ENCODE data around the gene IZUMO4.
A peak's percentile ranks its signal among the peaks of the same experiment; 100 is the strongest.

Gene IZUMO4

GRCh38 chr19:2096480-2097202 lies at the start of gene IZUMO4:
TSS of gene IZUMO4 (plus strand) at chr19:2096915. CDS start at chr19:2096946, 31 bp downstream.
- peak; percentile 96 for DNase-seq (ENCODE audit: low spot score)

DNA sequence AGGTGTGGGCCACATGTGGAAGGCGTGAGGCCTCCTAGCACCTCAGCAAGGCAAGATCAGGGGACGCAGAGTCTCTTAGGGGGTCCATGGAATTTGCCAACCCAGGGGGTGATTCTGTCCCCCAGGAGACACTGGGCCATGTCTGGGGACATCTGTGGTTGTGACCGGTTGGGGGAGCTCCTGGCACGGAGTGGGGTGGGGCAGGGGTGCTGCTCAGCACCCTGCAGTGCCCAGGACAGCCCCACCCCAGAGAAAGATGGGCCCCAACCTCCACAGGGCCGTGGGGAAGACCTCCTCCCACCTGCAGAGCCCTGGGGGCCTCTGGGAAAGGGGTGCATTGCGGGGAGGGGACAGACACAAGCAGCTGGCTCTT lies 49.7 kb upstream of the IZUMO4 start:
- DNase-seq (ENCODE audit: low spot score) = peak; percentile 16

GRCh38 chr19:2047449-2048103 lies 49.1 kb upstream of the IZUMO4 start:
- no peak for DNase-seq (ENCODE audit: low spot score)

DNA sequence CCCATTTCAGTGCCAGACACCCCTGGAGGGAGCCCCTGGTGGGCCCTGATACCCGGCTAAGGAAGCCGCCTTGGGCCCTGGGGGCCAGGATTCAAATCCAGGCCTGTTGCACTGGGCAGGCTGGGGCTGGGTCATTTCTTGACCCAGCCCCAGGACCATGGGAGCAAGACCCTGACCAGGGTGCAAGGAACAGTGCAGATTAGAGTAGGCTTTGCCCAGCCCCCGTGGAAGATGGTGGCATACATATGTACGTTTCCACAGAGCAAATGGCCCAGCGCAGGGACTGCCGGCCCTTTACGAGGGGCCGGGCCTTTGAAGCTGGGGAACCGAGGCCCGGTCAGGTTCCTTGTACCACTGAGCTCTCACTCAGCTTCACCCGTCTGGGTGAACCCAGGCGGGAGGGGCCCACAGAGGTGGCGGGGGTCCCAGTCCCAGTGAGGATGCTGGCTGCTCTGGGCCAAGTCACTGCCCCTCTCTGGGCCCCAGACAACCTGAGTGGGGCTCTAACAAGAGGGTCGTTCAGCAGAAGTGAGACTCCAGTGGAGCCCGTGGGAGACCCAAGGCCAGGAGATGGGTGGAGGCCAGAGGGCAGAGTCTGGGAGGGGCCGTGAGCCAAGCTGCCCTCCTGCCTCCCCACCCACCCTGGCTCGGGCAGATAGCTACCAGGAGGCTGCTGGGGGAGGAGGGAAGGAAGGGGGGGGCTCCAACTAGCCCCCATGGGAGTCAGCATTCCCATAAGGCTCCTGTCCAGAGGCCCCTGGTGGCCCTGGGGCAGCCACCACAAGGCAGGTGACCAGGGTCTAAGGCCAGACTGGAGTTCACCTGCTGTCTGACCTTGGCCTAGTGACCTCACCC lies 48.4 kb upstream of the IZUMO4 start:
- no peak for DNase-seq (ENCODE audit: low spot score)

- peak; percentile 20 for DNase-seq (ENCODE audit: low spot score)
Observed at GRCh38 chr19:2048959-2049740, 47.6 kb upstream of the IZUMO4 start.

GRCh38 chr19:2049741-2050348 lies 46.9 kb upstream of the IZUMO4 start:
- peak; percentile 84 for DNase-seq (ENCODE audit: low spot score)

DNA sequence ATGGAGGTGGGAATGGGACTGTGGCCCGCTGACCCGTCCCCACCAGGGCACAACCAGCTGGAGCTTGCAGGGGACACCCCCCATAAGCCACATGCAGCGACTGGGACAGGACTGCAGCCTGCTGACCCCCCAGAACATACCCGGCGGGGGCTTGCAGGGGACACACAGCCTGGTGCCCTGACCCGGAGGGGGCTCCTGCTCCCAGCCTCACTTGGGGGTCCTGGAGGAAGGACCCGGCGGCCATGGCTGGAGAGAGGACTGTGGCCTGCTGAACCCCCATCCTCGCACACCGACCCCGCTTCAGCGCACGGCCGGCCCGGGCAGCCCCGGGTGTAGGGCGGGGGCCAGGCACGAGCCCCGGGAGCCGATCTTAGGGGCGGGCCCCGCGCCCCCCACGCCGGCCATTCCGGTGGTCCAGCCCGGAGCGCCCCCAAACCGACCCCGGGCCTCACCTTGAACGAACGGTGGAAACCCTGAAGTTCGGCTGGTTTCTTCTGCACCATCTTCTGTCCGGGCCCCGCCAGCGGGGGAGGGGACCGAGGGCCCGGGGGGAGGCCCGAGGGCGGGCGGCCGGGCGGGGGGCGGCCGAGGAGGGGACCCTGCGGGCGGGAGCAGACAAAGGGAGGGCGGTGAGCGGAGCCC lies 46.2 kb upstream of the IZUMO4 start:
- DNase-seq (ENCODE audit: low spot score) = peak; percentile 53

DNA sequence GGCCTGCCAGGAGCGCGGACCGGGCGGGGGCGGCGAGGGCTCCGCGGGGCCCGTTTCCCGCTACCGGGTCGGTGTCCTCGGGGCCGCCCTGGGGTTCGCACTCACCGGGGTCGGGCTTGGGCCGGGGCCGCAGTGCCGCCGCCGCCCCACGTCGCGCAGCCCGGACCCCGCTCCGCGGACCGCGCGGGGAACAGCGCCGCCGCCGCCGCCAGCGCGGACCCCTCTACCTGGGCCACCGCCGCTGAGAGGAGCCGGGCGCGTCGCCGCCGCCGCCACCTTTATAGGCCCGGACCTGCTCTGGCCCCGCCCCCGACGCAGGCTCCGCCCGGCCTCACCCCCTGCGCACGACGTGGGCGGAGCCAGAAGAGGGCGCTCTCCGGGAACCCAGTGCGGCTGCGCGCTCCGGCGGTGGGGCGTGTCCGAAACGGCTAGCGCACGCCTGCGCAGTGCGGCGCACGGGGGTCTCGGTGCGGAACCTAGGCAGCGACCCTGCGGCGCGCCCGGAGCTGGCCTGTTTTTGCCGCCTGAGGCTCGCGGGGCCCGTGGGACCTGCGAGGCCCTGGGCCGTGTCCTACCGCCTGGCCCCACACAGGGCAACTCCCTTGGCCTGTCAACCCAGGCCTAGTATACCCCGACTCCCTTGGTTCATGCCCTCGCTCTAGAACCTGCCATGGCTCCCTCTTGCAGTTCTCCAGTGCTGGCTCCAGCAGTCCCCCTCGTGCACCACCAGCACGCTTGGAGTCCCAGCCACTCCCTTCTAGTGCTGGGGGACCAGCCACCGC lies 45.5 kb upstream of the IZUMO4 start, which contains the start of gene MKNK2:
TSS of gene MKNK2 (minus strand) at position 254 of the 782 bp plus-strand sequence. CDS start 393 bp downstream, outside the sequence.
- peak; percentile 92 for DNase-seq (ENCODE audit: low spot score)

DNA sequence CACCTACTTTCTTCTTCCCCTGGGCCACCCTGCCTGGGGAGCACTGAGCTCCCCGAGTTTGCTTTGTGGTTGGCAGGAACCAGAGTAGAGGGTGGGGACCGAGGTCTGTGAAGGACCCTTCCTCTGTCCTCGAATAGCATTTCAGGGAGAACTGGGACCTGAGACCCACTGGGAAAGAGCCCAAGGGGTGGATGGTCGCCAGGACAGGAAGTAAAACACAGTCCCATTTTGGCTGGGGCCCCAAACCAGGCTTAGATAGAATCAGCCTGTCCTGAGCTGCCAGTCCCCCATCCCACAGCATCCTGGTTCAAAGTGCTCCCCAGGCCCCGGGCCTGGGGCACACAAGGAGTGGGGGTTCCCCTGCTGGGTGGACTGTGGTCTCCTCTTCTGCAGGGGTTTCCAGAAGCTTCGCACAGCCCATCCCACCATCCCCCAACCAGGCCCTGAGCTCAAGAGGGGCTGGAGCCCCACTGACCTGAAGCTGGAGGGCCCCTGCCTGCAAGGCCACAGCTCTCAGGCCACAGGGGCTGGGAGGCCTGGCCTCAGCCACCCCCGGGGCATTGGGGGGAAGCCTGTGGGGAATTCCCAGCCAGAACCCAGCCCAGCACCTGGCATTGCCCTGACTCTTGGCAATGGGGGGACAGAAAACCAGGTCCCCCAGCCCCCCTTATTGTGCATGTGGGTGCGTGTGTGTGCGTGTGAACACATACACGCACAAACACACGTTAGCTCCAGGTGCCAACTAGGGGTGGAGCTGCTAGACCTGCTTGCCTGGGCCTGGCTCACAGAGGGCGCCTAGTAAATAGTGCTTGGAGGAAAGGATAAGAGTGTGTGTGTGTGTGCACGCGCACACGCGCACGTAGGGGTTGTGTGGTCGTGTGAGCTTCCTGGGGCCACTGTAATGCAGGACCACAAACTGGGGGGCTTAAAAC lies 44.7 kb upstream of the IZUMO4 start:
- DNase-seq (ENCODE audit: low spot score) = peak; percentile 77

DNA sequence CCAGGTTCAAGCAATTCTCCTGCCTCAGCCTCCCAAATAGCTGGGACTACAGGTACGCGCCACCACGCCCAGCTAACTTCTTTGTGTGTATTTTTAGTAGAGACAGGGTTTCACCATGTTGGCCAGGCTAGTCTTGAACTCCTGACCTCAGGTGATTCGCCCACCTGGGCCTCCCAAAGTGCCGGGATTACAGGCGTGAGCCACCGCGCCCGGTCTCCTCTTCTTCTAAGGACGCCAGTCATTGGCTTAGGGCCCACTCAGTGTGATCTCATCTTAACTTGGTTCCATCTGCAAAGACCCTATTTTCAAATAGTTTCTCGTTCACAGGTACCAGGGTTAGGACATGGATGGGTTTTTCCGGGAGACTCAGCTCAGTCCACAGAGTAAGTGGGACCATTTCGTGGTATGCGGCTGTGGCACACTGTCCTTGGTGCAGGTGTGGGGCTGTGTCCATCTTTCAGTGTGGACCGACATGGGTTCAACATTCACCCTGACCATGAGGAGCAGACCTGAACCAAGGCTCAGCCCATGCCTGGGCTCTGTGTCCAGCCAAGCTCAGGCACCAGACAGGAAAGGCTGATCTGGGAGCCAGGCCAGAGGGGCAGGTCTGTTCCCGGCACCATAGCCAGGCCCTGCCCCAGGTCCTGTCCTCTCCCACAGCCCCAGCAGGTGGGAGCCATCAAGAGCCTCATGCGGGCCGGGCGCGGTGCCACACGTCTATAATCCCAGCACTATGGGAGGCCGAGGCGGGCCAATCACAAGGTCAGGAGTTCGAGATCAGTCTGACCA lies 42.9 kb upstream of the IZUMO4 start:
- DNase-seq (ENCODE audit: low spot score) = no peak

DNA sequence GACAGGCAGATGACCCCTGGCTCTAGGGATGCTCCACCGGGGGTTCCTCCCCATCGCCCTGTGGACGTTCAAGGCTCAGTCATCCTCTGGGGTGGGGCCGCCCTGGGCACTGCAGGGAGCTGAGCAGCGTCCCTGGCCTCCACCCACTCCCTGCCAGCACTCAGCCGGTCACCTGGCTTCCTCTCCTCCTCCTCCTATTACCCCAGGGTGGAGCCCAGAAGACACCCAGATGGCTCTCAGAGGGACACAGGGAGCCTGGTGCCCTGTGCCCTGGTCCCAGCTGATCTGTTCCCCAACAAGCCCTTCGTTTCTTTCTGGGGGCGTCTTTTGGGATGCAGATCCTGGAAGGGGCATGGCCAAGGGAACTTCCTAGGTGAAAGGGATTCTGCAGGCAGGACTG lies 42.0 kb upstream of the IZUMO4 start:
- DNase-seq (ENCODE audit: low spot score) = no peak

- no peak for DNase-seq (ENCODE audit: low spot score)
Observed at GRCh38 chr19:2055931-2056836, 40.5 kb upstream of the IZUMO4 start.

DNA sequence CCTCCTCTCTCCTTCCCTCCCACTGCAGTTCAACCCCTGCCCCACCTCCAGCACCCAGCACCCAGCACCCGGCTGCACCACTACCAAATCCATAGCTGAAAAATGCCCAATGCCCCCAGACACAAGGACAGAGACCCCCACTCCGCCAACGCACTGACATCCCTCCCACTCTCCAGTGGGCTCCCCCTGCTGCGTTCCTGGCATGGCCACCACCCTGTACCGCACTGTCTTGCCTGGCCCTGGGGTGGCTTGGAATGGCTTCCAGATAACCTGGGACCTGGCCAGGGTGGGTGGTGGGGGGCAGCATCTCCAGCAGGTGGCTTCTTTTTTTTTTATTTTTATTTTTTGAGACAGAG lies 39.9 kb upstream of the IZUMO4 start:
- no peak for DNase-seq (ENCODE audit: low spot score)

DNA sequence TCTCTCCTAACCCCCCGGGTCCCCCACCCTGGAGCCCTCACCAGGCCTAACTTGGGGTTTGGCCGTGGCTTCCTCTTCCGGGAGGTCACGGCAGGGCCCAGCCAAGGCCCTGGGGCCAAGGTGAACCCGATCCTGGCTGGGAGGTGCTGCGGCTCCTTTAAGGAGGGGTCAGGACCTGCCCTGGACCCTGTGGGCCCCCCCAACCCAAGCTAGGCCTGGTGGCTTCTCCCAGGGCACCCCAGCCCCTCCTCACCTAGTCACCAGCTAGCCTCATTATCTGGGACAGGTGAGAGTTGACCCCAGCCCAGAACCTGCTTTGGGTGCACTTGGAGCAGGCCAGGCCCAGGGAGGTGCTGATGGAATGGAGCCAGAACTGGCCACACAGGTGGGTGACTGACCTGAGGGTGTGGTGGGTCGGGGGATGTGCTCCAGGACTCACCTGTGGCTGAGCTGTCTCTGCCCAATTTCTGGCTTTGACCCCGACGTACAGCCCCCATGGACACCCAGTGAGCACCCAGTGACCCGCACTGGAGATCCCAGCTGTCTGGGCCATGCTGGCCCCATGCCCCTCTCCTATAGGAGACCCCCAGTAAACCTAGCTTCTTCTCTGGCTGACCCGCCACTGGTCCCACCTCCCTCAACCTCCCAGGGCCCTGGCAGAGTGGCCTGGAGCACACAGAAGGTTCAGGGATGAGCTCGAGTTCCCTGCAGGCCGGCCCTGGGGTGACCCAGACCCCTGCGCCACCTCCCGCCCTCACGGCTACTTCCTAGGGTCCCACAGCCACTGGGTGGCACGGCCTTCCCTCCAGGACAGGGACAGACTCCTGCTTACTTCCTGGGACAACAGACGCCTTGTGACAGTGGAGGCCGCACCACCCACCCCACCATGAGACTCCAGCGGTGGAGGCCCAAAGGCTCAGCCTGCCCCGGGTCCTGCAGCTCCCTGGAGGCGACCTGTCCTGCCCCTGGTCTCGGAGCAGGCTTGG lies 38.9 kb upstream of the IZUMO4 start:
- DNase-seq (ENCODE audit: low spot score) = no peak

DNA sequence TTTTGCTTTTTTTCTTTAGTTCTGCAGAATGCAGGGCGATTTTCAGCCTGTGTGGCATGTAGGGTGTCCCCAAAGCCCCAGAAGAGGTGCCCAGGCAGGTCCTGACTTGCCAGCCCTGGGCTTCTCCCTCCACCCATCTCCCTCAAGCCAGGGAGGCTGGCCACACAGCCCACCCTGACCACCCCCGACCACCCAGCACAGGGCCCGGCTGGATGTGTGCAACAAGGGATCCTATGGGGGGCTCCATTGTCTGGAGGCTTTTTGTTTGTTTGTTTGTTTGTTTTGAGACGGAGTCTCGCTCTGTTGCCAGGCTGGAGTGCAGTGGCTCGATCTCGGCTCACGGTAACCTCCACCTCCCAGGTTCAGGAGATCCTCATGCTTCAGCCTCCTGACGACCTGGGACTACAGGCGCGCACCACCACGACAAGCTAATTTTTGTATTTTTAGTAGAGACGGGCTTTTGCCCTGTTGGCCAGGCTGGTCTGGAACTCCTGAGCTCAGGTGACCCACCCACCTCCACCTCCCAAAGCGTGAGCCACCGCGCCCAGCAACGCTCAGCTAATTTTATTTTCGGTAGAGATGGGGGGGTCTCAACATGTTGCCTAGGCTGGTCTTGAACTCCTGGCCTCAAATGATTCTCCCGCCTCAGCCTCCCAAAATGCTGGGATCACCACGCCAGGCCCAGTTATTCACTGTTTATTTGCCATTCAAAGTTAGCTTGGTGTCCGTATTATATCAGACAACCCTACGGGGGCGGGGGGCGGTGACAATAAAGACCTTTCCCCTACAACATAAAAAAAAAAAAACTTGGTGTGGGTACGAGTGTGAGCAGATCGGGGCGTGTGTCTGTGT lies 37.9 kb upstream of the IZUMO4 start:
- no peak for DNase-seq (ENCODE audit: low spot score)

All from NAMALWA (cell line).